ENCODE measurements around the gene BCL2L11. TPM values are rescaled to one million over a fixed set of nuclear protein-coding genes. Genes with fewer than 3 reads are reported as not detected.

The BCL2L11 gene
- total RNA-seq, 1 experiment from 2014 or later, result 21.2 TPM

GRCh38 chr2:111208639-111209038 lies 87.9 kb downstream of the BCL2L11 start:
- Histone ChIP-seq H2BK15ac (ENCODE audit: low read depth, low read length) (no peak overlapping the region), H3K4ac (ENCODE audit: low read depth, low read length) (no peak overlapping the region), H3K56ac (ENCODE audit: insufficient read length, low read depth, low read length) (no peak overlapping the region), H3K23me2 (ENCODE audit: insufficient read length, low read depth, low read length, poor library complexity, severe bottlenecking) (no peaks in the 10 kb centered on the region), H2BK120ac (ENCODE audit: low read depth, low read length, poor library complexity, severe bottlenecking) (no peak overlapping the region), H3T11ph (ENCODE audit: low read length) (no peak overlapping the region), H3K18ac (ENCODE audit: insufficient read length, low read depth, low read length) (no peak overlapping the region), H3K27ac (ENCODE audit: insufficient read length, low read depth, low read length) (no peak overlapping the region), H3K79me2 (ENCODE audit: insufficient read depth, low read length) (no peaks in the 10 kb centered on the region), H4K5ac (ENCODE audit: insufficient read length, low read depth, low read length) (no peak overlapping the region), H4K20me1 (ENCODE audit: control insufficient read depth, insufficient read depth, insufficient read length) (no peaks in the 10 kb centered on the region), H3K14ac (ENCODE audit: insufficient read depth, low read length) (no peak overlapping the region), H2BK20ac (ENCODE audit: low read depth, low read length, poor library complexity, severe bottlenecking) (no peak overlapping the region), H2BK5ac (ENCODE audit: insufficient read length, low read length) (no peak overlapping the region), H3K79me1 (ENCODE audit: insufficient read depth, low read depth, low read length, poor library complexity, severe bottlenecking) (no peaks in the 10 kb centered on the region), H2BK12ac (ENCODE audit: insufficient read length, low read depth, low read length) (no peak overlapping the region), H4K8ac (replicated peaks; ENCODE audit: insufficient read length, low read depth, low read length) (no peak overlapping the region), H3K27me3 (ENCODE audit: insufficient read depth, low read length) (no peaks in the 10 kb centered on the region), H3K4me1 (ENCODE audit: insufficient read depth, low read length) (no peaks in the 10 kb centered on the region), H3K4me2 (ENCODE audit: insufficient read depth, insufficient read length, low read length) (no peak overlapping the region), H3K9me3 (ENCODE audit: control insufficient read depth, low read depth, low read length) (no peaks in the 10 kb centered on the region), H3K9ac (ENCODE audit: extremely low read depth, insufficient read length, low read length) (no peak overlapping the region), H2AFZ (ENCODE audit: low read length) (no peak overlapping the region), H4K91ac (ENCODE audit: insufficient read length, low read depth, low read length) (no peak overlapping the region), H3K23ac (ENCODE audit: insufficient read length, low read depth, low read length) (no peak overlapping the region), H2AK5ac (ENCODE audit: insufficient read length, low read length) (no peak overlapping the region)
- DNase-seq, result no peak
- TF ChIP-seq, protein P1, sequence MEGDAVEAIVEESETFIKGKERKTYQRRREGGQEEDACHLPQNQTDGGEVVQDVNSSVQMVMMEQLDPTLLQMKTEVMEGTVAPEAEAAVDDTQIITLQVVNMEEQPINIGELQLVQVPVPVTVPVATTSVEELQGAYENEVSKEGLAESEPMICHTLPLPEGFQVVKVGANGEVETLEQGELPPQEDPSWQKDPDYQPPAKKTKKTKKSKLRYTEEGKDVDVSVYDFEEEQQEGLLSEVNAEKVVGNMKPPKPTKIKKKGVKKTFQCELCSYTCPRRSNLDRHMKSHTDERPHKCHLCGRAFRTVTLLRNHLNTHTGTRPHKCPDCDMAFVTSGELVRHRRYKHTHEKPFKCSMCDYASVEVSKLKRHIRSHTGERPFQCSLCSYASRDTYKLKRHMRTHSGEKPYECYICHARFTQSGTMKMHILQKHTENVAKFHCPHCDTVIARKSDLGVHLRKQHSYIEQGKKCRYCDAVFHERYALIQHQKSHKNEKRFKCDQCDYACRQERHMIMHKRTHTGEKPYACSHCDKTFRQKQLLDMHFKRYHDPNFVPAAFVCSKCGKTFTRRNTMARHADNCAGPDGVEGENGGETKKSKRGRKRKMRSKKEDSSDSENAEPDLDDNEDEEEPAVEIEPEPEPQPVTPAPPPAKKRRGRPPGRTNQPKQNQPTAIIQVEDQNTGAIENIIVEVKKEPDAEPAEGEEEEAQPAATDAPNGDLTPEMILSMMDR (conservative IDR thresholded peaks at IDR 0.05), result no peak
- H3K36me3 Mint-ChIP-seq (ENCODE audit: insufficient read depth in 1 of 3, low read depth in 3 of 3), result peaks cover 2 to 15% (median 5%) of the 10 kb centered on the region in 3 experiments; a peak in 5 of 7 replicates
- H3K4me3 Mint-ChIP-seq, result no peak overlapping the region
- WGBS (ENCODE audit: extremely low coverage, insufficient read length, low lambda C conversion rate), result no CpG with 5 or more reads among the region's 1 CpG
- no peak overlapping the region for H3K27ac Mint-ChIP-seq
- H3K27me3 Mint-ChIP-seq (ENCODE audit: low read depth), result 0 out of 2 replicates have a peak, but pooled peaks cover 2% of the 10 kb centered on the region
- H3K9me3 Mint-ChIP-seq, result peaks cover 11 to 16% of the 10 kb centered on the region in 2 experiments
- no peaks in the 10 kb centered on the region for H3K4me1 Mint-ChIP-seq

All from H9 (cell line).